Adipose tissue (tissue), 3 donors: Measurements from ENCODE around the gene C1orf35. TPM values are rescaled to one million over a fixed set of nuclear protein-coding genes. Genes with fewer than 3 reads are reported as not detected.
A peak's percentile ranks its signal among the peaks of the same experiment; 100 is the strongest.

Experiments used
- H3K27ac ChIP-seq: one replicate; pipeline ENCODE4 v1.5.1; 2013; ENCODE audit warnings: low read depth, low read length
- WGBS, 3 donors: extraction: QIAGEN DNeasy Blood & Tissue Kit; methylation state at CpG; one replicate each; pipeline ENCODE4 v1.1.7; 2013; 5-methylcytosine and 5-hydroxymethylcytosine counted together
- polyA plus RNA-seq, 3 donors: library from polyadenylated mRNA; stranded (reverse); fragments of 200-250 nt; gene quantifications; one replicate each; pipeline ENCODE4 v1.2.3, GENCODE V29; 2013
- donor health status: healthy with polysubstance abuse.
- donor health status: Bipolar disorder and iron deficiency.
- donor health status: healthy.

The C1orf35 gene
- polyA plus RNA-seq, 3 donors = 10.0 to 12.7 (median 12.6) TPM

GRCh38 chr1:228144193-228144992 lies 41.3 kb upstream of the C1orf35 start:
- H3K27ac ChIP-seq = no peak overlapping the region
- WGBS, 3 donors = 79 to 82% (median 82%) methylated on average over 16 of the region's 16 CpGs

GRCh38 chr1:228143480-228144192 lies 40.5 kb upstream of the C1orf35 start:
- 84 to 89% (median 88%) methylated on average over 12 of the region's 12 CpGs for WGBS, 3 donors
- no peak overlapping the region for H3K27ac ChIP-seq

- H3K27ac ChIP-seq = no peak overlapping the region
- 65 to 80% (median 77%) methylated on average over 11 of the region's 11 CpGs for whole genome bisulfite sequencing, 3 donors
Measured at GRCh38 chr1:228142701-228143136, 39.6 kb upstream of the C1orf35 start.

- 62 to 76% (median 72%) methylated on average over 16 of the region's 16 CpGs for WGBS, 3 donors
- H3K27ac ChIP-seq = no peak overlapping the region
Measured at GRCh38 chr1:228142155-228142691, 39.1 kb upstream of the C1orf35 start.

DNA sequence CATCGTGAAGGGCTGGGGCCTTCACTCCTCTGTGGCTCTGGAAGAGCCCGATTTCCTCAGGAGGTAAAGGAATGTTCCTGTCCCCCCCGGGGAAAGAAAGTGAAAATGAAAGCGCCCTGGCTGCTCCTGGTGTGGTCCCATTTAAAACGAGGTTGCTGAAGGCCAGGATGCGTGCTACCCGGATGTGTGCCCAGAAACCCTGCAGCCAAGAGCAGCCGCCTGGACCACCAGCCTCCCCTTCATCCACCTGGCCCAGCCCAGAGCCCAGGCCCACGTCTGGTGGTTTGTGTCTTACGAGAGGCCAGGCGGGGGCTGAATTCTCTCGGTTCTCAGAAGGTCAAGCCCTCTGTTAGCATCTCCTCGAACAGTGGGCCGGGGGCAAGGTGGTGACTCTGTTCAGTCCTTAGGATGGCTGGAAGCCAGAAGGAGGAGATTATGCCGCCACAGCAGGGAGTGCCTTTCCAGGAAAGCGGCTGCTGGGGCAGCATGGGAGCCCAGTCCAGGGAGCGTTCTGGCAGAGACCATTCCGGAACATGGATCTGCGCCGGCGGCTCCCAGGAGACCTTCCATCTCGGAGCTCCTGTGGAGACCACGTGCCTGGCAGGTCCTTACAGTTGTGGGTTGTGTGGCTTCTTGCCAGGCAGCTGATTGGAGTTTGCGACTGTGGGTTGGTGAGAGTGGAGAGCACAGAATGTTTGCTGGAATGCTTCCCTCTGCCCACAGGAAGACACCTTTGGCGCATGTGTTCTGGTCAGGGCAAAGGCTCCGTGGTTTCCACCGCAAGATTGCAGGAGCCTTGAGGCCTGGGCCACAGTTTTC lies 38.3 kb upstream of the C1orf35 start:
- H3K27ac ChIP-seq = peak overlapping the region; percentile 9
- WGBS, 3 donors = 16 to 31% (median 22%) methylated on average over 27 of the region's 27 CpGs

DNA sequence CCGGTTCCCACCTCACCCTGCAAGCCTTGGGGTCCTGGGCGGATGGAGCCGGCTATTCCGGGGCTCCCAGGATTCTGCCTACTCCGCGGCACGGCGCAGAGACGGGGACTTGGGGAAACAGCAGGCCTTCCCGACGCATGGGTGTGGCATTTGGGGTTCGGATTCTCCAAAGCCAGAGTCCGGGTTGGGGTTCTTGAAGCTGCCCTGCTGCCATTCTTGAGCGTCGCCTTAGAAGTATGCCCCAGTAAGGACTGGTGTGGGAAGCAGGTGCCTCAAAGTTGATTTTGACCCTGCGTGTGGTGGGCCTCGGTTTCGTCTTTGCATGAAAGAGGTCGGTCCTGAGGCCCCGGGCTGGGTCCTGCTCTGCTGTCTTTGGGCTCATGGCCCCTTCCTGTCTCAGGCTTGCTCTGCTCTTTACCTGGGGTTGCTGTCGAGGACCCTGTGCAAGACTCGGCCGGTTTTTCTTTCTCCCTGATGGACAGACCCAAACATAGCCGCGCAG lies 37.6 kb upstream of the C1orf35 start:
- H3K27ac ChIP-seq = peak overlapping the region; percentile 30
- 1 to 5% (median 2%) methylated on average over 25 of the region's 25 CpGs for WGBS, 3 donors

DNA sequence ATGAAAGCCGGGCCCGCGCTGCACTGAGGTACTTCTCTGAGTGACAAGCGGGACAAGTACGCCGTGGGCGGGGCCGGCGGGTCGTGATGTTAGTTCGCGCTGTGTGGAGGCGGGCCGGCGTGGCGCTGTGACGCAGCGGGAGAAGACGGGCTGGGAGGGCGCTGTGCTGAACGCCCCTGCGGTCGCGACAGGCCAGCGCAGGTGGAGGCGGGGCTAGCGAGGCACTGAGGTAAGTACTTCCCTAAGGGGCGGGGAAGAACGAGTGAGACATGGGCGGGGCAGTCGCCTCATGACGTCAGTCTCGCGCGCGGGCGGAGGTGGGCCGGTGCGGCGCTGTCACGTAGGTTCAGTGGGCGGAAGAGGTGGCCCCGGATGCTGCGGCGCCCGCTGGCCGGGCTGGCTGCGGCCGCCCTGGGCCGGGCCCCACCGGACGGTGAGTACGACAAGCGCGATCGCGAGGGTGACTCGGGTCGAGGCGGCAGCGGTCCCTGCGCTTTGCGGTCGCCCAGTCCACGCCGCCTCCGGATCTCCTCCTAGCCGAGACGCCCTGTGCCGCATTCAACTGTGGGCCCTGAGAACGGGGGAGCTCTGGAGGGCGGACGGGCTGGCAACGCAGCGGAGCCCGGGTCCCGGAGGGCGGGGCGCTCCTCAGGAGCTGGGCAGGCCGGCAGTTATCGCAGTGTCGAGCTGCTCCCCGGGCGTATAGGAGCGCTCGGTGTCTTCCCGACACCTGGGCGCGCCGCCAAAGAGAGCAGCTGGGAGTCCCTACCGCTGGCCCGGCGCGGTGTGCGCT lies 37.0 kb upstream of the C1orf35 start, which contains the start of gene GUK1:
TSS of gene GUK1 (plus strand) at position 349 of the 793 bp plus-strand sequence. CDS start at position 373, 24 bp downstream.
- 0% methylated on average over 74 to 95 of the region's 95 CpGs for WGBS, 3 donors
- peak within 1 kb of the TSS; percentile 30 for H3K27ac ChIP-seq

DNA sequence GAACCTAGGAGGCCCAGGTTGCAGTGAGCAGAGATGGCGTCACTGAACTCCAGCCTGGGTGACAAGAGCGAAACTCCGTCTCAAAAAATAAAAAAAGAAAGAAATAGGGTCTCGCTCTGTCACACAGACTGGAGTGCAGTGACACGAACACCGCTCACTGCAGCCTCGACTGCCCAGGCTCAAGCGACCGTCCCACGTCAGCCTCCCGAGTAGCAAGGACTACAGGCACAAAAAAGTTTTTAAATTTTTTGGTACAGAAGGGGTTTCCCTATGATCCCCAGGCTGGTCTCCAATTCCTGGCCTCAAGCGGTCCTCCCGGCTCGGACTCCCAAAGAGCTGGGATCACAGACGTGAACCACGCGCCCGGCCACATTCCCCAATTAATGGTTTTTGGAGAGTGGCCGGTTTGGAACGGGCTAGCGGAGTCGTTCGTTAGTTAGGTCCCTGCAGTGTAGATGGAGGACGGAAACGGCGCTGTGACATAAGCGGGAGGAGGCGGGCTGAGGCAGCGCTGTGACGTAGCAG lies 36.3 kb upstream of the C1orf35 start:
- H3K27ac ChIP-seq = peak overlapping the region; percentile 2
- 17 to 23% (median 21%) methylated on average over 30 of the region's 30 CpGs for WGBS, 3 donors

GRCh38 chr1:228136901-228137300 lies 33.8 kb upstream of the C1orf35 start:
- H3K27ac ChIP-seq = no peak overlapping the region
- WGBS, 3 donors = 26 to 48% (median 36%) methylated on average over 1 of the region's 1 CpG

GRCh38 chr1:228134591-228134990 lies 31.5 kb upstream of the C1orf35 start:
- WGBS, 3 donors = 85 to 89% (median 86%) methylated on average over 12 of the region's 12 CpGs
- H3K27ac ChIP-seq = no peak overlapping the region

- WGBS, 3 donors = 75 to 94% (median 92%) methylated on average over 2 of the region's 2 CpGs
- no peak overlapping the region for H3K27ac ChIP-seq
Measured at GRCh38 chr1:228131766-228132165, 28.6 kb upstream of the C1orf35 start.

DNA sequence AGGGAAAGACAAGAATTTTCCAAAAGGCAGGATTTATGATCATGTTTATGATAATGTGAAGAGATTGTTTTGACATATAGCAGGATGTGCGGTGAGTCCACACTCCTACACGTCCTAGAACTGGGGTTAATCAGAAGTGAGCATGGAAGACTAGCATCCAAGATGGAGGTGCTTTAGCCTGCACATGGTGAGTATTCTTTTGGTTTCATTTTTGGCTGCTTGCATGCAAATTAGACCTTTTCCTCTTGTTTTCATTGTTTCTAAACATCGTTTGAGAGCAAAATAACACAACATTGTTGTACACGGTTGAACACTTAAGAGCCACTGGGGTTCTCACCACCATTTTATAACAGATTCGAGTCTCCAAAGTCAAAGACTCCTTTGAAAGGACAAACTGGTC lies 22.1 kb upstream of the C1orf35 start:
- WGBS, 3 donors = 66 to 80% (median 78%) methylated on average over 5 of the region's 5 CpGs

DNA sequence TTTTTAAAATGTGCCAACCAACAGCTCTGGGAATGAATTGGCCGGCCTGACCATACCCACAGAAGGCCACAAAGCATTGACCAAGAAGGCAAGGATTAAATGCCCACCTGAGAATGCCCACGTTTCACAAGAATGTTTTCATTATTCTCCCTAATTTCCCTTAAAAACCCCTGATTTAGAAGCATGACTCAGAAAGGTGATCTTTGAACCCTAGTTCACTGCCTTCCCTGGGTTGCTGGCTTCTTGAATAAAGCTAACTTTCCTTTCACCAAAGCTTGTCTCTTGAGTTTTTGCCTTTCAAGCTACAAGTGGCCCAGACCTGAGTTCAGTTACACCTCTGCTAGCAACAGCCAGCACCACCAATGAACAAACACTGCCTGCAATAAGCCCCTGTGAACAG lies 20.4 kb upstream of the C1orf35 start:
- H3K27ac ChIP-seq = no peak overlapping the region
- 69 to 75% (median 74%) methylated on average over 2 of the region's 2 CpGs for WGBS, 3 donors

More for the DNA sequence above, 22.1 kb upstream of the C1orf35 start:
- H3K27ac ChIP-seq = no peak overlapping the region

GRCh38 chr1:228122921-228123441 lies 19.9 kb upstream of the C1orf35 start:
- WGBS, 3 donors = 77 to 82% (median 79%) methylated on average over 1 of the region's 1 CpG
- H3K27ac ChIP-seq = no peak overlapping the region

DNA sequence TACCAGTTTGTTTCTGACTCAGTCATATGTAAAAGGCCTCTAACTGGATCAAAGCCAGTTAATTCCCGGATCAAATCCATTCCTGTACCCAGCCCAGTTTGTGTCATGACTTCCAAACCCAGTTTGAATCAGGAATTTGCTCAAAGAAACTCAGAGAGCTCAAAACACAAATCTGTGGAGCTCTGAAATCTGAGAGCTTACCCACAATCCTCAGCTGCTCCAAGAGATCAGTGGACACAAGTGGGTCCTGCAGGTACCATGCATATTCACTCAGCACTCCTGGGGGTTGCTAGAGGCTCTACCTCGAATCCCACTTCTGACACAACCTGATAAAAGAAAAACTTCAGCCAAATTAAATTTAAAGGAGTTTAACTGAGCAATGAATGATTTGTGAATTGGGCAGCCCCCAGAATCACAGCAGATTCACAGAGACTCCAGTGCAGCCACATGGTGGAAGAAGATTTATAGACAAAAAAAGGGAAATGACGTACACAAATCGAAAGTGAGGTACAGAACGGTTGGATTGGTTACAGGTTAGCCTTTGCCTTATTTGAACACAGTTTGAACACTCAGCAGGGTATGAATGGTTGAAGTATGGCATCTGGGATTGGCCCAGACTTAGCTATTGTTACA lies 17.8 kb upstream of the C1orf35 start:
- 57 to 76% (median 63%) methylated on average over 5 of the region's 5 CpGs for WGBS, 3 donors
- no peak overlapping the region for H3K27ac ChIP-seq

DNA sequence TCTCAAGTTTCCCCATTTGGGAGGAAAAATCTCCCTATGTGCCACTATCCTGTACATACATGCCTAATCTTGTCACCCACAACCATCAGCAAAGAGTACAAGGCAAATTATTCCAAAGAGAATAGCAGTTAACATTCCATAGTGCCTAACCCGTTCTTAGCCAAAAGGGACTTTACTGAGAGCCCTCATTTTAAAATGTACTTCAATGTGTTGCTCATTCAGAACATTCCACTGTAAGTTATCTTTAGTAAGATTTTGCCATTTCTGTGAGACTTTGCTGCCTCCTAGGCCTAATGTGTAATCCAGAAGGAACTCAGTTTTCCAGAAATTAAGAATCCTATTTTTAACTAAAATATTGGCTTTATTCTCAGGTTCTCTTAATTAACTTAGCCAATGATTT lies 17.2 kb upstream of the C1orf35 start:
- no peak overlapping the region for H3K27ac ChIP-seq
- WGBS, 3 donors = 60 to 77% (median 73%) methylated on average over 1 of the region's 1 CpG

- H3K27ac ChIP-seq = no peak overlapping the region
- WGBS, 3 donors = 81 to 88% (median 86%) methylated on average over 2 of the region's 2 CpGs
Measured at GRCh38 chr1:228118040-228118439, 14.9 kb upstream of the C1orf35 start.
